Loucy (cell line): Measurements from ENCODE around the gene EPB41L3.

Source experiments
- CTCF ChIP-seq: fragments of 200-600 bp; sonication (generic); conservative IDR thresholded peaks from 2 replicates; pipeline ENCODE4 v1.5.1; 2014; ENCODE audit warnings: mild to moderate bottlenecking, antibody characterized with exemption, low read length
- EZH2phosphoT487 ChIP-seq: fragments of 200-600 bp; IDR thresholded peaks from 2 replicates; pipeline ENCODE4 v1.6.1; 2018; ENCODE audit warnings: antibody characterized with exemption, mild to moderate bottlenecking, moderate library complexity, borderline replicate concordance

GRCh38 chr18:5507756-5508155, 36.0 kb downstream of the EPB41L3 start:
- TF ChIP-seq CTCF = no peak
- no peak for TF ChIP-seq EZH2phosphoT487
